GM12878 (cell line): Measurements from ENCODE around the gene SNRNP200. TPM values are rescaled to one million over a fixed set of nuclear protein-coding genes. Genes with fewer than 3 reads are reported as not detected.
A peak's percentile ranks its signal among the peaks of the same experiment; 100 is the strongest.

Source experiments
- ATF2 ChIP-seq: IDR thresholded peaks from 2 replicates; pipeline ENCODE4 v1.6.1; 2012; ENCODE audit warnings: low read length, inconsistent platforms
- ATF7 ChIP-seq: fragments of 450-650 bp; IDR thresholded peaks from 2 replicates; pipeline ENCODE4 v1.6.1; 2016; ENCODE audit warnings: low read depth, mild to moderate bottlenecking
- BACH1 ChIP-seq: fragments of 450-650 bp; IDR thresholded peaks from 2 replicates; pipeline ENCODE4 v1.6.1; 2017; ENCODE audit warnings: mild to moderate bottlenecking, borderline replicate concordance
- BCL11A ChIP-seq: IDR thresholded peaks from 2 replicates; pipeline ENCODE4 v1.6.1; 2011; ENCODE audit warnings: low read depth, low read length
- CBFB ChIP-seq: IDR thresholded peaks from 2 replicates; pipeline ENCODE4 v1.6.1; 2016; ENCODE audit warnings: antibody characterized with exemption, low read depth
- ESRRA ChIP-seq: IDR thresholded peaks from 2 replicates; pipeline ENCODE4 v1.6.1; 2012; ENCODE audit warnings: mild to moderate bottlenecking, low read length, improper control_type of control experiment
- FOXK2 ChIP-seq: fragments of 450-650 bp; IDR thresholded peaks from 2 replicates; pipeline ENCODE4 v1.6.1; 2017; ENCODE audit warnings: mild to moderate bottlenecking, moderate library complexity
- JUNB ChIP-seq: IDR thresholded peaks from 2 replicates; pipeline ENCODE4 v1.6.1; 2016; ENCODE audit warnings: antibody characterized with exemption, mild to moderate bottlenecking
- MEF2A ChIP-seq: IDR thresholded peaks from 2 replicates; pipeline ENCODE4 v1.6.1; 2011; ENCODE audit warnings: low read depth, mild to moderate bottlenecking, low read length, moderate library complexity; ENCODE audit not compliant: insufficient read depth
- MYB ChIP-seq: fragments of 150-350 bp; IDR thresholded peaks from 2 replicates; pipeline ENCODE4 v1.6.1; 2014; ENCODE audit warnings: mild to moderate bottlenecking, low read depth, low read length, borderline replicate concordance
- NBN ChIP-seq: fragments of 450-650 bp; IDR thresholded peaks from 2 replicates; pipeline ENCODE4 v1.6.1; 2016
- RAD21 ChIP-seq: IDR thresholded peaks from 2 replicates; pipeline ENCODE4 v1.6.1; 2011; ENCODE audit warnings: mild to moderate bottlenecking, low read depth, low read length, moderate library complexity; ENCODE audit not compliant: insufficient read depth
- REST ChIP-seq: IDR thresholded peaks from 2 replicates; pipeline ENCODE4 v1.6.1; 2012; ENCODE audit warnings: mild to moderate bottlenecking, low read depth, low read length
- SREBF1 ChIP-seq: IDR thresholded peaks from 2 replicates; pipeline ENCODE4 v1.6.1; 2012; ENCODE audit warnings: mild to moderate bottlenecking, low read length
- TAF1 ChIP-seq: IDR thresholded peaks from 2 replicates; pipeline ENCODE4 v1.6.1; 2011; ENCODE audit warnings: mild to moderate bottlenecking, low read depth, low read length, borderline replicate concordance
- WRNIP1 ChIP-seq: IDR thresholded peaks from 2 replicates; pipeline ENCODE4 v1.6.1; 2011; ENCODE audit warnings: low read depth, low read length, improper control_type of control experiment, borderline replicate concordance
- polyA plus RNA-seq, 11 experiments: library from polyadenylated mRNA; depleted of rRNA in 4 of 11; unstranded in 6 of 11; stranded (reverse) in 5 of 11; fragments of >200 nt; fragmentation: Nextera tagmentation in 4 of 11; fragmentation: Illumina TruSeq in 1 of 11; extraction: Ambion mirVana in 4 of 11; extraction: Trizol in 1 of 11; gene quantifications; 1 replicate in 1 of 11; 2 replicates in 10 of 11; pipeline versions ENCODE4 v1.2.1 to v1.2.3, GENCODE V29; 2011 to 2016; ENCODE audit warnings: inconsistent platforms in 2 of 11, missing spikeins in 2 of 11, low read depth in 1 of 11
- total RNA-seq, 4 experiments: library from RNA; depleted of rRNA in 3 of 4; stranded (reverse); fragments of >200 nt in 3 of 4; fragmentation: Illumina TruSeq in 1 of 4; extraction: Trizol in 1 of 4; gene quantifications; 2 replicates each; pipeline versions ENCODE4 v1.2.1 to v1.2.3, GENCODE V29; 2013 to 2021
- TF ChIP-seq, protein P1 (sequence below): fragments of 450-650 bp; IDR thresholded peaks from 2 replicates; pipeline ENCODE4 v1.6.1; 2017; ENCODE audit warnings: mild to moderate bottlenecking, low read depth, inconsistent platforms; ENCODE audit not compliant: poor library complexity, severe bottlenecking
- TF ChIP-seq, protein P2 (sequence below): IDR thresholded peaks from 2 replicates; pipeline ENCODE4 v1.6.1; 2011; ENCODE audit warnings: borderline replicate concordance, low read depth, mild to moderate bottlenecking, moderate library complexity, mixed read lengths, low read length; ENCODE audit not compliant: insufficient read depth; ENCODE audit errors: extremely low read length
- TF ChIP-seq, protein P3 (sequence below): fragments of 450-650 bp; IDR thresholded peaks from 2 replicates; pipeline ENCODE4 v1.6.1; 2017; ENCODE audit warnings: low read depth, mild to moderate bottlenecking, moderate library complexity
- TF ChIP-seq, protein P4 (sequence below): fragments of 450-650 bp; IDR thresholded peaks from 2 replicates; pipeline ENCODE4 v1.6.1; 2016; ENCODE audit warnings: mild to moderate bottlenecking

The SNRNP200 gene
- total and polyA plus RNA-seq, 10 of the 15 experiments (the other 5 are each of a cell fraction or from before 2014, with no cell fraction given): 59.2 to 176 (median 106) TPM

- TF ChIP-seq, protein P1, sequence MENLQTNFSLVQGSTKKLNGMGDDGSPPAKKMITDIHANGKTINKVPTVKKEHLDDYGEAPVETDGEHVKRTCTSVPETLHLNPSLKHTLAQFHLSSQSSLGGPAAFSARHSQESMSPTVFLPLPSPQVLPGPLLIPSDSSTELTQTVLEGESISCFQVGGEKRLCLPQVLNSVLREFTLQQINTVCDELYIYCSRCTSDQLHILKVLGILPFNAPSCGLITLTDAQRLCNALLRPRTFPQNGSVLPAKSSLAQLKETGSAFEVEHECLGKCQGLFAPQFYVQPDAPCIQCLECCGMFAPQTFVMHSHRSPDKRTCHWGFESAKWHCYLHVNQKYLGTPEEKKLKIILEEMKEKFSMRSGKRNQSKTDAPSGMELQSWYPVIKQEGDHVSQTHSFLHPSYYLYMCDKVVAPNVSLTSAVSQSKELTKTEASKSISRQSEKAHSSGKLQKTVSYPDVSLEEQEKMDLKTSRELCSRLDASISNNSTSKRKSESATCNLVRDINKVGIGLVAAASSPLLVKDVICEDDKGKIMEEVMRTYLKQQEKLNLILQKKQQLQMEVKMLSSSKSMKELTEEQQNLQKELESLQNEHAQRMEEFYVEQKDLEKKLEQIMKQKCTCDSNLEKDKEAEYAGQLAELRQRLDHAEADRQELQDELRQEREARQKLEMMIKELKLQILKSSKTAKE: peak; percentile 81
- no peak for TF ChIP-seq WRNIP1
- no peak for TF ChIP-seq ESRRA
- TF ChIP-seq, protein P2, sequence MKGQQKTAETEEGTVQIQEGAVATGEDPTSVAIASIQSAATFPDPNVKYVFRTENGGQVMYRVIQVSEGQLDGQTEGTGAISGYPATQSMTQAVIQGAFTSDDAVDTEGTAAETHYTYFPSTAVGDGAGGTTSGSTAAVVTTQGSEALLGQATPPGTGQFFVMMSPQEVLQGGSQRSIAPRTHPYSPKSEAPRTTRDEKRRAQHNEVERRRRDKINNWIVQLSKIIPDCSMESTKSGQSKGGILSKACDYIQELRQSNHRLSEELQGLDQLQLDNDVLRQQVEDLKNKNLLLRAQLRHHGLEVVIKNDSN: no peak
- TF ChIP-seq, protein P3, sequence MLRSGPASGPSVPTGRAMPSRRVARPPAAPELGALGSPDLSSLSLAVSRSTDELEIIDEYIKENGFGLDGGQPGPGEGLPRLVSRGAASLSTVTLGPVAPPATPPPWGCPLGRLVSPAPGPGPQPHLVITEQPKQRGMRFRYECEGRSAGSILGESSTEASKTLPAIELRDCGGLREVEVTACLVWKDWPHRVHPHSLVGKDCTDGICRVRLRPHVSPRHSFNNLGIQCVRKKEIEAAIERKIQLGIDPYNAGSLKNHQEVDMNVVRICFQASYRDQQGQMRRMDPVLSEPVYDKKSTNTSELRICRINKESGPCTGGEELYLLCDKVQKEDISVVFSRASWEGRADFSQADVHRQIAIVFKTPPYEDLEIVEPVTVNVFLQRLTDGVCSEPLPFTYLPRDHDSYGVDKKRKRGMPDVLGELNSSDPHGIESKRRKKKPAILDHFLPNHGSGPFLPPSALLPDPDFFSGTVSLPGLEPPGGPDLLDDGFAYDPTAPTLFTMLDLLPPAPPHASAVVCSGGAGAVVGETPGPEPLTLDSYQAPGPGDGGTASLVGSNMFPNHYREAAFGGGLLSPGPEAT: peak; percentile 53; the same call in 1 of the 2 replicates
- TF ChIP-seq RAD21: no peak
- TF ChIP-seq REST: no peak
- peak; percentile 53; the same call in 1 of the 2 replicates for TF ChIP-seq ATF2
- 0 out of 2 replicates have a peak, but pooled peaks have one; percentile 65 for TF ChIP-seq CBFB
- peak; percentile 67; the same call in 1 of the 2 replicates for TF ChIP-seq NBN
- TF ChIP-seq BACH1: peak; percentile 51; the same call in 1 of the 2 replicates
- TF ChIP-seq JUNB: peak; percentile 71
- TF ChIP-seq ATF7: peak; percentile 74
- TF ChIP-seq, protein P4, sequence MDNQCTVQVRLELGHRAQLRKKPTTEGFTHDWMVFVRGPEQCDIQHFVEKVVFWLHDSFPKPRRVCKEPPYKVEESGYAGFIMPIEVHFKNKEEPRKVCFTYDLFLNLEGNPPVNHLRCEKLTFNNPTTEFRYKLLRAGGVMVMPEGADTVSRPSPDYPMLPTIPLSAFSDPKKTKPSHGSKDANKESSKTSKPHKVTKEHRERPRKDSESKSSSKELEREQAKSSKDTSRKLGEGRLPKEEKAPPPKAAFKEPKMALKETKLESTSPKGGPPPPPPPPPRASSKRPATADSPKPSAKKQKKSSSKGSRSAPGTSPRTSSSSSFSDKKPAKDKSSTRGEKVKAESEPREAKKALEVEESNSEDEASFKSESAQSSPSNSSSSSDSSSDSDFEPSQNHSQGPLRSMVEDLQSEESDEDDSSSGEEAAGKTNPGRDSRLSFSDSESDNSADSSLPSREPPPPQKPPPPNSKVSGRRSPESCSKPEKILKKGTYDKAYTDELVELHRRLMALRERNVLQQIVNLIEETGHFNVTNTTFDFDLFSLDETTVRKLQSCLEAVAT: peak; percentile 81; the same call in 1 of the 2 replicates
- 0 out of 2 replicates have a peak, but pooled peaks have one; percentile 70 for TF ChIP-seq MYB
- TF ChIP-seq BCL11A: peak; percentile 84
- peak; percentile 49; the same call in 1 of the 2 replicates for TF ChIP-seq MEF2A
- no peak for TF ChIP-seq SREBF1
- TF ChIP-seq TAF1: no peak
- peak; percentile 79 for TF ChIP-seq FOXK2
Measured at GRCh38 chr2:96344011-96344410, 38.7 kb upstream of the SNRNP200 start (continued).
